Natural killer cell treated with Interleukin-12 subunit alpha and Interleukin-12 subunit beta and Interleukin-15 and Interleukin-18, amount 100 ng/mL, for 72 hours (primary cell): Measurements from ENCODE around the gene RASSF9. TPM values are rescaled to one million over a fixed set of nuclear protein-coding genes. Genes with fewer than 3 reads are reported as not detected.

ENCODE experiments used
- total RNA-seq, 2 donors: library from RNA; stranded (reverse); gene quantifications; one replicate each; pipeline ENCODE4 v1.2.3, GENCODE V29; 2022

RASSF9 gene
- total RNA-seq, 2 donors from 2014 or later = not detected

Other genes with a start within 250 kb of the RASSF9 start
- not detected for gene NTS, start 37.9 kb upstream of the RASSF9 start, total RNA-seq